SK-N-MC (cell line): Measurements from ENCODE around the gene SLC25A13.

Source experiments
- EZH2 ChIP-seq: fragments of 200-600 bp; sonication (generic); IDR thresholded peaks from one replicate; pipeline ENCODE4 v1.6.1; 2017; ENCODE audit warnings: antibody characterized with exemption
- FOXP2 ChIP-seq: optimal IDR thresholded peaks from 2 replicates; pipeline ENCODE3; 2011; ENCODE audit warnings: mild to moderate bottlenecking, moderate library complexity; ENCODE audit not compliant: insufficient read depth; ENCODE audit errors: extremely low read length, control extremely low read depth
- POLR2AphosphoS5 ChIP-seq: IDR thresholded peaks from 2 replicates; pipeline ENCODE4 v1.6.1; 2012; ENCODE audit warnings: mild to moderate bottlenecking, low read depth, low read length, borderline replicate concordance

GRCh38 chr7:96161897-96162296 lies 160.0 kb downstream of the SLC25A13 start:
- TF ChIP-seq EZH2 (no peak), POLR2AphosphoS5 (no peak), FOXP2 (no peak)
